Upper lobe of right lung (tissue), 1 donor: Measurements from ENCODE around the gene TUBGCP6. TPM values are rescaled to one million over a fixed set of nuclear protein-coding genes. Genes with fewer than 3 reads are reported as not detected.

Experiments used
- ATAC-seq: fragments of 200-7000 bp; cut with Tn5 transposase; one replicate; pipeline ENCODE4 v1.9.1; 2020; ENCODE audit warnings: mild to moderate bottlenecking, moderate library complexity
- DNase-seq: peaks from one replicate; pipeline ENCODE4 v3.0.0-alpha.2; 2020
- H3K27ac ChIP-seq: fragments of 200-600 bp; one replicate; pipeline ENCODE4 v1.8.0; 2022
- H3K27me3 ChIP-seq: fragments of 200-600 bp; one replicate; pipeline ENCODE4 v1.8.0; 2022; ENCODE audit warnings: mild to moderate bottlenecking
- H3K36me3 ChIP-seq: fragments of 200-600 bp; one replicate; pipeline ENCODE4 v1.8.0; 2022
- H3K4me1 ChIP-seq: fragments of 200-600 bp; one replicate; pipeline ENCODE4 v1.8.0; 2022
- H3K4me3 ChIP-seq: fragments of 200-600 bp; one replicate; pipeline ENCODE4 v1.8.0; 2022; ENCODE audit warnings: mild to moderate bottlenecking
- H3K9me3 ChIP-seq: fragments of 200-600 bp; one replicate; pipeline ENCODE4 v1.8.0; 2022
- CTCF ChIP-seq: fragments of 200-600 bp; IDR thresholded peaks from one replicate; pipeline ENCODE4 v1.8.0; 2022; ENCODE audit warnings: antibody characterized with exemption
- intact Hi-C: fragments of 100-400 bp; cut with DNase I; formaldehyde crosslinking; loops from one replicate; pipeline ENCODE4 v1.11.0; 2022
- total RNA-seq: library from RNA; stranded (reverse); fragmentation: NEBNext Ultra II Directional; extraction: Animal tissue kit (Norgen Biotek cat#: 25700); gene quantifications from one replicate; pipeline ENCODE4 v1.2.1, GENCODE V29; 2021
- donor health status: DM: no; HTN: yes; CAD: no; lungs with severe emphysema.

The TUBGCP6 gene
- total RNA-seq, 1 donor from 2014 or later, result 51.3 TPM

GRCh38 chr22:50233223-50233622, 11.6 kb downstream of the TUBGCP6 start:
- no peak for TF ChIP-seq CTCF
- DNase-seq (no peak), ATAC-seq (no peak)
- intact Hi-C loops, result no loop called here
- Histone ChIP-seq H3K4me1 (no peaks in the 10 kb centered on the region), H3K36me3 (peaks cover 46% of the 10 kb centered on the region), H3K27ac (no peak overlapping the region), H3K4me3 (no peak overlapping the region), H3K27me3 (no peaks in the 10 kb centered on the region), H3K9me3 (no peaks in the 10 kb centered on the region)

GRCh38 chr22:50232481-50233151, 12.2 kb downstream of the TUBGCP6 start:
- Histone ChIP-seq H3K27ac (no peak overlapping the region), H3K4me1 (no peaks in the 10 kb centered on the region), H3K4me3 (no peak overlapping the region), H3K36me3 (peaks cover 46% of the 10 kb centered on the region), H3K27me3 (no peaks in the 10 kb centered on the region), H3K9me3 (no peaks in the 10 kb centered on the region)
- DNase-seq (no peak), ATAC-seq (no peak)
- TF ChIP-seq CTCF, result no peak
- intact Hi-C loops, result no loop called here

GRCh38 chr22:50229370-50229769, 15.5 kb downstream of the TUBGCP6 start:
- no peaks in the 10 kb centered on the region for H3K9me3 ChIP-seq
- H3K27me3 ChIP-seq, result no peaks in the 10 kb centered on the region
- no peaks in the 10 kb centered on the region for H3K4me1 ChIP-seq
- no peak overlapping the region for H3K27ac ChIP-seq
- no peak for ATAC-seq
- H3K36me3 ChIP-seq, result peaks cover 58% of the 10 kb centered on the region
- no peak overlapping the region for H3K4me3 ChIP-seq
- intact Hi-C loops, result no loop called here
- TF ChIP-seq CTCF, result no peak
- no peak for DNase-seq

GRCh38 chr22:50228366-50228765, 16.5 kb downstream of the TUBGCP6 start:
- H3K4me3 ChIP-seq, result no peak overlapping the region
- H3K9me3 ChIP-seq, result no peaks in the 10 kb centered on the region
- H3K36me3 ChIP-seq, result peaks cover 63% of the 10 kb centered on the region
- no peak for DNase-seq
- no peak for TF ChIP-seq CTCF
- H3K27me3 ChIP-seq, result no peaks in the 10 kb centered on the region
- no peaks in the 10 kb centered on the region for H3K4me1 ChIP-seq
- intact Hi-C loops, result no loop called here
- ATAC-seq, result no peak
- H3K27ac ChIP-seq, result no peak overlapping the region

GRCh38 chr22:50227579-50228215, 17.1 kb downstream of the TUBGCP6 start:
- Histone ChIP-seq H3K4me1 (no peaks in the 10 kb centered on the region), H3K36me3 (peaks cover 63% of the 10 kb centered on the region), H3K4me3 (no peak overlapping the region), H3K27me3 (no peaks in the 10 kb centered on the region), H3K9me3 (no peaks in the 10 kb centered on the region), H3K27ac (no peak overlapping the region)
- DNase-seq, result no peak
- no peak for ATAC-seq
- TF ChIP-seq CTCF, result no peak
- intact Hi-C loops, result no loop called here
